H9 (cell line): ENCODE results near the gene OPN1SW. TPM values are rescaled to one million over a fixed set of nuclear protein-coding genes. Genes with fewer than 3 reads are reported as not detected.

Source experiments
- DNase-seq: peaks from one replicate; pipeline ENCODE4 v3.0.0-alpha.2; 2017
- H2AFZ ChIP-seq: one replicate; pipeline ENCODE4 v1.6.1; 2013; ENCODE audit warnings: mild to moderate bottlenecking, low read length, control low read depth, moderate library complexity
- H2AK5ac ChIP-seq: 2 replicates; pipeline ENCODE4 v1.6.1; 2013; ENCODE audit warnings: low read length, control low read depth, mixed read lengths; ENCODE audit not compliant: insufficient read length
- H2BK120ac ChIP-seq: one replicate; pipeline ENCODE4 v1.6.1; 2013; ENCODE audit warnings: low read depth, mild to moderate bottlenecking, low read length, control low read depth, inconsistent platforms; ENCODE audit not compliant: poor library complexity, severe bottlenecking
- H2BK12ac ChIP-seq: 2 replicates; pipeline ENCODE4 v1.6.1; 2013; ENCODE audit warnings: low read length, control low read depth, mixed read lengths, low read depth; ENCODE audit not compliant: insufficient read length
- H2BK15ac ChIP-seq: 2 replicates; pipeline ENCODE4 v1.6.1; 2013; ENCODE audit warnings: low read depth, low read length, control low read depth
- H2BK20ac ChIP-seq: one replicate; pipeline ENCODE4 v1.6.1; 2013; ENCODE audit warnings: low read depth, mild to moderate bottlenecking, low read length, control low read depth, inconsistent platforms; ENCODE audit not compliant: poor library complexity, severe bottlenecking
- H2BK5ac ChIP-seq: 2 replicates; pipeline ENCODE4 v1.6.1; 2013; ENCODE audit warnings: low read length, control low read depth, mixed read lengths; ENCODE audit not compliant: insufficient read length
- H3K14ac ChIP-seq: 2 replicates; pipeline ENCODE4 v1.6.1; 2013; ENCODE audit warnings: low read length, control low read depth; ENCODE audit not compliant: insufficient read depth
- H3K18ac ChIP-seq: 2 replicates; pipeline ENCODE4 v1.6.1; 2013; ENCODE audit warnings: low read depth, mild to moderate bottlenecking, mixed read lengths, low read length, control low read depth; ENCODE audit not compliant: insufficient read length
- H3K23ac ChIP-seq: 2 replicates; pipeline ENCODE4 v1.6.1; 2013; ENCODE audit warnings: low read length, control low read depth, mixed read lengths, low read depth; ENCODE audit not compliant: insufficient read length
- H3K23me2 ChIP-seq: 2 replicates; pipeline ENCODE4 v1.6.1; 2013; ENCODE audit warnings: low read depth, mild to moderate bottlenecking, mixed read lengths, low read length, control low read depth; ENCODE audit not compliant: insufficient read length, poor library complexity, severe bottlenecking
- H3K27ac ChIP-seq: 2 replicates; pipeline ENCODE4 v1.5.1; 2013; ENCODE audit warnings: low read length, control low read depth, mixed read lengths, low read depth; ENCODE audit not compliant: insufficient read length
- H3K27me3 ChIP-seq: 2 replicates; pipeline ENCODE4 v1.6.1; 2013; ENCODE audit warnings: low read length, control low read depth, inconsistent platforms; ENCODE audit not compliant: insufficient read depth
- H3K4ac ChIP-seq: 2 replicates; pipeline ENCODE4 v1.6.1; 2013; ENCODE audit warnings: low read depth, mild to moderate bottlenecking, control low read depth, inconsistent platforms, low read length, moderate library complexity
- H3K4me1 ChIP-seq: 2 replicates; pipeline ENCODE4 v1.6.1; 2013; ENCODE audit warnings: low read length, control low read depth, inconsistent platforms; ENCODE audit not compliant: insufficient read depth
- H3K4me2 ChIP-seq: 2 replicates; pipeline ENCODE4 v1.6.1; 2013; ENCODE audit warnings: low read length, control low read depth, mixed read lengths; ENCODE audit not compliant: insufficient read length, insufficient read depth
- H3K56ac ChIP-seq: 2 replicates; pipeline ENCODE4 v1.6.1; 2013; ENCODE audit warnings: low read depth, mild to moderate bottlenecking, mixed read lengths, low read length, control low read depth; ENCODE audit not compliant: insufficient read length
- H3K79me1 ChIP-seq: 2 replicates; pipeline ENCODE4 v1.6.1; 2013; ENCODE audit warnings: low read depth, mild to moderate bottlenecking, moderate library complexity, low read length, control low read depth, inconsistent platforms; ENCODE audit not compliant: insufficient read depth, poor library complexity, severe bottlenecking
- H3K79me2 ChIP-seq: 2 replicates; pipeline ENCODE4 v1.6.1; 2013; ENCODE audit warnings: low read length, control low read depth, inconsistent platforms; ENCODE audit not compliant: insufficient read depth
- H3K9ac ChIP-seq: 2 replicates; pipeline ENCODE4 v1.6.1; 2013; ENCODE audit warnings: low read length, control low read depth, mixed read lengths; ENCODE audit not compliant: insufficient read length; ENCODE audit errors: extremely low read depth
- H3K9me3 ChIP-seq: one replicate; pipeline ENCODE4 v1.6.1; 2013; ENCODE audit warnings: low read depth, low read length, inconsistent platforms; ENCODE audit not compliant: control insufficient read depth
- H3T11ph ChIP-seq: one replicate; pipeline ENCODE4 v1.6.1; 2013; ENCODE audit warnings: mild to moderate bottlenecking, low read length, control low read depth, inconsistent platforms
- H4K20me1 ChIP-seq: one replicate; pipeline ENCODE4 v1.6.1; 2013; ENCODE audit not compliant: control insufficient read depth, insufficient read length, insufficient read depth
- H4K5ac ChIP-seq: 2 replicates; pipeline ENCODE4 v1.6.1; 2013; ENCODE audit warnings: low read depth, mild to moderate bottlenecking, mixed read lengths, low read length, control low read depth; ENCODE audit not compliant: insufficient read length
- H4K8ac ChIP-seq: replicated peaks from 2 replicates; pipeline ENCODE4 v1.6.1; 2013; ENCODE audit warnings: low read length, control low read depth, mixed read lengths, low read depth; ENCODE audit not compliant: insufficient read length
- H4K91ac ChIP-seq: 2 replicates; pipeline ENCODE4 v1.6.1; 2013; ENCODE audit warnings: low read depth, mild to moderate bottlenecking, moderate library complexity, mixed read lengths, low read length, control low read depth; ENCODE audit not compliant: insufficient read length
- H3K27ac Mint-ChIP-seq, 3 experiments: 2 replicates in 2 of 3; 3 replicates in 1 of 3; pipeline ENCODE4 v1.8.0; 2020 to 2021; ENCODE audit warnings: mixed read lengths in 3 of 3, mild to moderate bottlenecking in 1 of 3, moderate library complexity in 1 of 3
- H3K27me3 Mint-ChIP-seq: 2 replicates; pipeline ENCODE4 v1.8.0; 2021; ENCODE audit warnings: low read depth, mild to moderate bottlenecking, moderate library complexity, mixed read lengths
- H3K36me3 Mint-ChIP-seq, 3 experiments: 2 replicates in 2 of 3; 3 replicates in 1 of 3; pipeline ENCODE4 v1.8.0; 2020 to 2021; ENCODE audit warnings: low read depth in 3 of 3, mixed read lengths in 3 of 3; ENCODE audit not compliant: insufficient read depth in 1 of 3
- H3K4me1 Mint-ChIP-seq, 2 experiments: 2 replicates each; pipeline ENCODE4 v1.8.0; 2020; ENCODE audit warnings: mixed read lengths in 2 of 2
- H3K4me3 Mint-ChIP-seq, 2 experiments: 2 replicates in 1 of 2; 3 replicates in 1 of 2; pipeline ENCODE4 v1.8.0; 2020 to 2021; ENCODE audit warnings: mild to moderate bottlenecking in 2 of 2, mixed read lengths in 2 of 2, moderate library complexity in 1 of 2
- H3K9me3 Mint-ChIP-seq, 2 experiments: 2 replicates in 1 of 2; 3 replicates in 1 of 2; pipeline ENCODE4 v1.8.0; 2020; ENCODE audit warnings: mild to moderate bottlenecking in 2 of 2, mixed read lengths in 2 of 2, moderate library complexity in 1 of 2
- WGBS: extraction: QIAGEN DNeasy Blood & Tissue Kit; methylation state at CpG from one replicate; pipeline ENCODE4 v1.1.7; 2013; ENCODE audit warnings: missing lambda C conversion rate, low lambda C conversion rate, mixed read lengths; ENCODE audit not compliant: insufficient read length; ENCODE audit errors: extremely low coverage; 5-methylcytosine and 5-hydroxymethylcytosine counted together
- total RNA-seq: library from RNA; stranded (reverse); gene quantifications from 2 replicates; pipeline ENCODE4 v1.2.1, GENCODE V29; 2021
- TF ChIP-seq, protein P1 (sequence below): fragments of 200-600 bp; sonication (generic); conservative IDR thresholded peaks from 3 replicates; pipeline ENCODE4 v1.8.0; 2021; ENCODE audit warnings: antibody characterized with exemption, mild to moderate bottlenecking

OPN1SW gene
- total RNA-seq, 1 experiment from 2014 or later = not detected

DNA sequence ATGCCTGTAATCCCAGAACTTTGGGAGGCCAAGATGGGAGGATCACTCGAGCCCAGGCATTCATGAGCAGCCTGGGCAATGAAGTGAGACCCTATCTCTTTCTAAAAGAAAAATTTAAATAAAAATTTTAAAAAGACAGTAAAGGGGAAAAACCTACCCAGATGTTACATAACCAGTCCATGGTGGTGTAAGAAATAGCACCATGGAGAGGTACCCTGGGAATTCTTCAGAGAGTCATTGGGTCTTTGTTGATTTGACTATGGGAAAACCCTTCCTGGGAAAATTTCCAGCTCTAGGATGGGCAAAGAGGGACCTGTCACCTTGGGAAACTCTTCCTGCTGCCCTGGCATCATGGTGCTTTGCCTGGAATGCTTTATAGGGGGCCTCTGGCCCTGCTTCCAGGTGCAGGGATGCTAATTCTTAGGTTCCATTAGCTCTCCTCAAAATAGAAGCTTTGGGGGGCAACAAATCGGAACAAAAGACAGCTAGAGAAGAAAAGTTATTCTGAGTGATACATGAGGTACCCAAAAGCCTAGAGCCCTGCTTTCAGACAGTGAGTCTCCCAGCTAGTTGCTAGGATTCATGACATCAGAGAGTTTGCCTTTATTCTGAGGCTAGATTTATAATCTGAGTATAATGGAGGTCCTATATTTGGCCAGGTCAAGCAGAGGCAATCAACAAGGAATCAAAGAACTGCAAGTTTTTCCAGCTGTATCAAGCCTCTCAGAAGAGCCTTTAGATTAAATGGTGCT, 26.2 kb upstream of the OPN1SW start:
- no peak overlapping the region for H3K27ac ChIP-seq
- H3K79me1 ChIP-seq = no peaks in the 10 kb centered on the region
- H4K5ac ChIP-seq = no peak overlapping the region
- no peak overlapping the region for H4K8ac ChIP-seq
- H3K36me3 Mint-ChIP-seq = peaks cover 34 to 59% (median 55%) of the 10 kb centered on the region in 3 experiments
- TF ChIP-seq, protein P1, sequence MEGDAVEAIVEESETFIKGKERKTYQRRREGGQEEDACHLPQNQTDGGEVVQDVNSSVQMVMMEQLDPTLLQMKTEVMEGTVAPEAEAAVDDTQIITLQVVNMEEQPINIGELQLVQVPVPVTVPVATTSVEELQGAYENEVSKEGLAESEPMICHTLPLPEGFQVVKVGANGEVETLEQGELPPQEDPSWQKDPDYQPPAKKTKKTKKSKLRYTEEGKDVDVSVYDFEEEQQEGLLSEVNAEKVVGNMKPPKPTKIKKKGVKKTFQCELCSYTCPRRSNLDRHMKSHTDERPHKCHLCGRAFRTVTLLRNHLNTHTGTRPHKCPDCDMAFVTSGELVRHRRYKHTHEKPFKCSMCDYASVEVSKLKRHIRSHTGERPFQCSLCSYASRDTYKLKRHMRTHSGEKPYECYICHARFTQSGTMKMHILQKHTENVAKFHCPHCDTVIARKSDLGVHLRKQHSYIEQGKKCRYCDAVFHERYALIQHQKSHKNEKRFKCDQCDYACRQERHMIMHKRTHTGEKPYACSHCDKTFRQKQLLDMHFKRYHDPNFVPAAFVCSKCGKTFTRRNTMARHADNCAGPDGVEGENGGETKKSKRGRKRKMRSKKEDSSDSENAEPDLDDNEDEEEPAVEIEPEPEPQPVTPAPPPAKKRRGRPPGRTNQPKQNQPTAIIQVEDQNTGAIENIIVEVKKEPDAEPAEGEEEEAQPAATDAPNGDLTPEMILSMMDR = no peak
- H3K27me3 ChIP-seq = no peaks in the 10 kb centered on the region
- H4K20me1 ChIP-seq = no peaks in the 10 kb centered on the region
- no CpG with 5 or more reads among the region's 2 CpGs for WGBS
- H3K4me1 Mint-ChIP-seq = peaks cover 16 to 18% of the 10 kb centered on the region in 2 experiments
- no peaks in the 10 kb centered on the region for H3K79me2 ChIP-seq
- no peak overlapping the region for H2AFZ ChIP-seq
- H2BK20ac ChIP-seq = no peak overlapping the region
- H3K9me3 ChIP-seq = no peaks in the 10 kb centered on the region
- no peak overlapping the region for H2BK120ac ChIP-seq
- H3K56ac ChIP-seq = no peak overlapping the region
- no peaks in the 10 kb centered on the region; the same call in 1 of the 2 replicates for H3K4me1 ChIP-seq
- no peaks in the 10 kb centered on the region for H3K27me3 Mint-ChIP-seq
- H2BK15ac ChIP-seq = no peak overlapping the region
- no peak overlapping the region for H4K91ac ChIP-seq
- no peak overlapping the region for H3T11ph ChIP-seq
- H3K4ac ChIP-seq = no peak overlapping the region
- no peak overlapping the region for H2BK5ac ChIP-seq
- no peak for DNase-seq
- no peak overlapping the region for H2AK5ac ChIP-seq
- no peak overlapping the region for H3K14ac ChIP-seq
- H3K27ac Mint-ChIP-seq = no peak overlapping the region
- H3K23me2 ChIP-seq = no peaks in the 10 kb centered on the region
- H3K4me2 ChIP-seq = no peak overlapping the region
- no peak overlapping the region for H3K23ac ChIP-seq
- H3K9me3 Mint-ChIP-seq = no peaks in the 10 kb centered on the region; a peak in 1 of 5 replicates
- H3K4me3 Mint-ChIP-seq = no peak overlapping the region
- no peak overlapping the region for H3K18ac ChIP-seq
- no peak overlapping the region for H3K9ac ChIP-seq
- no peak overlapping the region for H2BK12ac ChIP-seq
